BJ (cell line): ENCODE data around the gene UCKL1. TPM values are rescaled to one million over a fixed set of nuclear protein-coding genes. Genes with fewer than 3 reads are reported as not detected.

Experiments used
- CTCF ChIA-PET: fragments of 350-600 bp; formaldehyde crosslinking; extraction: SDS; loops from one replicate; lab custom pipeline; 2021; ENCODE audit warnings: antibody characterized with exemption, inconsistent platforms; lab: Yijun Ruan, JAX
- POLR2A ChIA-PET: fragments of 300-600 bp; sonication (Branson Sonifier 250); formaldehyde crosslinking; extraction: SDS; loops from one replicate; lab custom pipeline; 2021; ENCODE audit warnings: antibody characterized with exemption; lab: Charles Lee
- DNase-seq: peaks from one replicate; pipeline ENCODE4 v3.0.0-alpha.2; 2011; ENCODE audit warnings: low read depth
- H3K27me3 ChIP-seq: 2 replicates; pipeline ENCODE4 v1.6.0; 2011; ENCODE audit warnings: low read length; ENCODE audit not compliant: control insufficient read depth, insufficient read depth
- H3K36me3 ChIP-seq: 2 replicates; pipeline ENCODE4 v1.5.1; 2011; ENCODE audit warnings: low read length; ENCODE audit not compliant: control insufficient read depth, insufficient read depth
- H3K4me3 ChIP-seq: 2 replicates; pipeline ENCODE4 v1.5.1; 2011; ENCODE audit warnings: low read depth, mild to moderate bottlenecking, control low read depth, low read length
- polyA plus RNA-seq: library from polyadenylated mRNA; depleted of rRNA; stranded (reverse); fragments of >200 nt; gene quantifications from 2 replicates; pipeline ENCODE4 v1.2.3, GENCODE V29; 2011; rRNA removed
- small RNA-seq: library from RNA; depleted of rRNA; stranded (forward); fragments of <200 nt; gene quantifications from one replicate; pipeline ENCODE3, GENCODE V24; 2012; ENCODE audit warnings: low replicate concordance, low read depth; ENCODE audit not compliant: insufficient read length
- TF ChIP-seq, protein P1 (sequence below): IDR thresholded peaks from 2 replicates; pipeline ENCODE4 v1.5.1; 2011; ENCODE audit warnings: low read depth, mild to moderate bottlenecking, control low read depth, inconsistent platforms, low read length, moderate library complexity; ENCODE audit not compliant: insufficient read depth

Gene UCKL1
- polyA plus RNA-seq, 1 experiment, result 40.1 TPM

DNA sequence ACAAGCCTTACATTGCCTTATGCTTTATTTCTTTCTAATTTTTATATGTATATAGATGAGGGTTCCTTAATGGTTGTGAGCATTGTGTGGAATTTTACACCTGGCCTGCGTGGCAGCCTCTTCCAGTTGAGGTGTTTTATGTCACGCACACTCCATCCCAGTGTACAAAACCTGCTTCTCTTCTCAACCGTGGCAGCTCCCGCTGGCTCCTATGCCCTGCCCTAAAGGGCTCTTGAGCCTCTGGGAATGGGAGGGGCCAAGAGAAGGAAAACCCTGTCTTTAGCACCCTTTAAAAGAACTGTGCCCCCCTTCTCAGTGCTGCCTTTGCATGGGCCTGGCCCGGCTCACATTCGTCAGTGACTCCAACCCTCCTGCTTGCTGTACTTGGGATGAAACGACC, 65.6 kb downstream of the UCKL1 start:
- no peak for DNase-seq
- TF ChIP-seq, protein P1, sequence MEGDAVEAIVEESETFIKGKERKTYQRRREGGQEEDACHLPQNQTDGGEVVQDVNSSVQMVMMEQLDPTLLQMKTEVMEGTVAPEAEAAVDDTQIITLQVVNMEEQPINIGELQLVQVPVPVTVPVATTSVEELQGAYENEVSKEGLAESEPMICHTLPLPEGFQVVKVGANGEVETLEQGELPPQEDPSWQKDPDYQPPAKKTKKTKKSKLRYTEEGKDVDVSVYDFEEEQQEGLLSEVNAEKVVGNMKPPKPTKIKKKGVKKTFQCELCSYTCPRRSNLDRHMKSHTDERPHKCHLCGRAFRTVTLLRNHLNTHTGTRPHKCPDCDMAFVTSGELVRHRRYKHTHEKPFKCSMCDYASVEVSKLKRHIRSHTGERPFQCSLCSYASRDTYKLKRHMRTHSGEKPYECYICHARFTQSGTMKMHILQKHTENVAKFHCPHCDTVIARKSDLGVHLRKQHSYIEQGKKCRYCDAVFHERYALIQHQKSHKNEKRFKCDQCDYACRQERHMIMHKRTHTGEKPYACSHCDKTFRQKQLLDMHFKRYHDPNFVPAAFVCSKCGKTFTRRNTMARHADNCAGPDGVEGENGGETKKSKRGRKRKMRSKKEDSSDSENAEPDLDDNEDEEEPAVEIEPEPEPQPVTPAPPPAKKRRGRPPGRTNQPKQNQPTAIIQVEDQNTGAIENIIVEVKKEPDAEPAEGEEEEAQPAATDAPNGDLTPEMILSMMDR, result no peak
- Histone ChIP-seq H3K36me3 (peaks cover 33% of the 10 kb centered on the region), H3K27me3 (no peaks in the 10 kb centered on the region), H3K4me3 (no peak overlapping the region)
- ChIA-PET CTCF (no interaction called here), POLR2A (no interaction called here)

DNA sequence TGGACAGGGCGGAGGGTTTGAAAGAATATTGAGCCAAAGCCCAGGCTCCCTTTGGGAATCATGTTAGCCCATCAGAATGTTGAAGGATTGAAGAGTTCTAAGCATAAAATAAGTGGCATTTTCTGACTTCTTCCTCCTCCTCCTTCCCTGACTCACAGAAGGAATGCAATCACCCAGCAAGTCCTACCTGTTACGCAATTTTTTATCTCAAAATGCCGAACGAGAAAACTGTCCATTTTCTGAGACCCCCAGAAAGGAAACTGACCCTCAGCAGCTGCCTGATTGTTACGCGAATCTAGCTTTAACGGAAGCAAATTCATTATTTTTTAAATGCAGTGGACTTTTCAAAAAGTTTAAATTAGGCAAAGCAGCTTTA, 66.0 kb downstream of the UCKL1 start:
- Histone ChIP-seq H3K4me3 (no peak overlapping the region), H3K27me3 (no peaks in the 10 kb centered on the region), H3K36me3 (peaks cover 37% of the 10 kb centered on the region)
- ChIA-PET CTCF (no interaction called here), POLR2A (no interaction called here)
- TF ChIP-seq, protein P1, result no peak
- DNase-seq, result no peak

Small RNA genes within 50 kb of the gene (small RNA-seq; reads per million reads assigned to genes)
- not detected for gene MIR647
- gene MIR941-2, result not detected
- not detected for gene MIR941-4
- not detected for gene MIR941-5
- gene RNU1-134P, result 0.84 reads per million

Other genes with a start within 250 kb of the UCKL1 start
- 29.3 and 41.9 TPM in 2 replicates for gene ARFRP1, start 248.4 kb downstream of the UCKL1 start, polyA plus RNA-seq
- gene ZGPAT, start 248.4 kb downstream of the UCKL1 start, polyA plus RNA-seq, result 9.4 and 15.9 TPM in 2 replicates
- gene LIME1, start 219.8 kb downstream of the UCKL1 start, polyA plus RNA-seq, result 1.7 and 2.5 TPM in 2 replicates
- 36.6 and 52.0 TPM in 2 replicates for gene SLC2A4RG, start 216.6 kb downstream of the UCKL1 start, polyA plus RNA-seq
- gene ZBTB46, start 125.2 kb downstream of the UCKL1 start, polyA plus RNA-seq, result 0.13 and 0.32 TPM in 2 replicates
- gene ABHD16B, start 94.9 kb downstream of the UCKL1 start, polyA plus RNA-seq, result not detected in 2 replicates
- gene TPD52L2, start 91.1 kb downstream of the UCKL1 start, polyA plus RNA-seq, result 243 and 288 TPM in 2 replicates
- gene DNAJC5, start 61.3 kb downstream of the UCKL1 start, polyA plus RNA-seq, result 33.7 and 45.6 TPM in 2 replicates
- gene ZNF512B, start 13.5 kb upstream of the UCKL1 start, polyA plus RNA-seq, result 4.6 and 6.0 TPM in 2 replicates
- gene SAMD10, start 23.2 kb upstream of the UCKL1 start, polyA plus RNA-seq, result 0.88 and 1.4 TPM in 2 replicates
- 37.9 and 52.3 TPM in 2 replicates for gene PRPF6, start 24.7 kb upstream of the UCKL1 start, polyA plus RNA-seq
- gene C20orf204, start 79.8 kb upstream of the UCKL1 start, polyA plus RNA-seq, result 0.05 and 0.06 TPM in 2 replicates
- gene SOX18, start 93.2 kb upstream of the UCKL1 start, polyA plus RNA-seq, result not detected in 2 replicates
- 17.3 and 34.2 TPM in 2 replicates for gene TCEA2, start 106.8 kb upstream of the UCKL1 start, polyA plus RNA-seq
- 12.1 and 14.5 TPM in 2 replicates for gene RGS19, start 123.1 kb upstream of the UCKL1 start, polyA plus RNA-seq
- 0.66 and 0.97 TPM in 2 replicates for gene OPRL1, start 123.7 kb upstream of the UCKL1 start, polyA plus RNA-seq
- gene LKAAEAR1, start 128.0 kb upstream of the UCKL1 start, polyA plus RNA-seq, result not detected in 2 replicates
- gene NPBWR2, start 151.1 kb upstream of the UCKL1 start, polyA plus RNA-seq, result not detected in 2 replicates
- not detected in 2 replicates for gene MYT1, start 208.0 kb upstream of the UCKL1 start, polyA plus RNA-seq